HG03159 (cell line): Measurements from ENCODE around the gene KCTD13.
"Not testable (repeated sequence)": the region's sequence is repeated elsewhere in the genome, so short reads cannot be mapped to it uniquely, and the experiment has no call there.

Experiments
- ATAC-seq: cut with Tn5 transposase; IDR thresholded peaks from one replicate; pipeline ENCODE4 v1.9.1; 2021; ENCODE audit warnings: mild to moderate bottlenecking, moderate library complexity; ENCODE audit not compliant: unreplicated experiment

KCTD13 gene

DNA sequence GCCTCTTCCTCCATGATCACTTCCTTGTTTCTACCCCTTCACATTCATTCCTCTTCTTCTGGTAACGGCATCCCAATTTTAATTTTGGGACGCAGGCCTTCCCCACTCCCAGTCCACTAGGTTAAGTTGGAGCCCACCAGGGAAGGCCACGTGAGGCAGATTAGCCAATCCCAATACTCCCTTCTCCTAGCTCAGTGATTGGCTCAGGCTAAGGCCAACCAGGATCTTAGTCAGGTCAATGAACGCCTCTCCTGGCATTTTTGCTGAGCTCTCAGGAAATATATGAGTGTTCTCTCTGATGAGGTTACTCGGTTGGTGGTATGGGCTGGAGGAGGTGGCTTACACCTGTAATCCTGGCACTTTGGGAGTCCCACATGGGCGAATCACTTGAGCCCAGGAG, 42.0 kb downstream of the KCTD13 start:
- ATAC-seq = no peak

DNA sequence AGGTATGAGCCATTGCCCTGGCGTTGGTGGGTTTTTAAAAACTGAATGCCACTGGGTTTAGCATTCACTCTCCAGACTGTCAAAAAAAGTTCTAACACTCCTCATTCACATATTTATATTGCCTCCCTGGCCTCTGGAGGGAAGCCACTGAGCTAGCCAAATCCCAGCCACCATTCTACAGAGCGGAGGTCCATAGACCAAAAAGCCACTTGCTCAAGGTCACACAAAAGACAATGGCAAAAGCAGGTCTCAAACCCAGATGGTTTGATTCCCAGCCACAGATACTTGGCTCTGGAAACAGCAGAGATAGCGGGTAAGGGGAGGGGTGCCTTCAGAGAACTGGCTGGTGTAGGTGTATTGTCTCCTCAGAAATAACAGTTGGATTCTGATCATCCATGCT, 45.0 kb downstream of the KCTD13 start:
- ATAC-seq = no peak

DNA sequence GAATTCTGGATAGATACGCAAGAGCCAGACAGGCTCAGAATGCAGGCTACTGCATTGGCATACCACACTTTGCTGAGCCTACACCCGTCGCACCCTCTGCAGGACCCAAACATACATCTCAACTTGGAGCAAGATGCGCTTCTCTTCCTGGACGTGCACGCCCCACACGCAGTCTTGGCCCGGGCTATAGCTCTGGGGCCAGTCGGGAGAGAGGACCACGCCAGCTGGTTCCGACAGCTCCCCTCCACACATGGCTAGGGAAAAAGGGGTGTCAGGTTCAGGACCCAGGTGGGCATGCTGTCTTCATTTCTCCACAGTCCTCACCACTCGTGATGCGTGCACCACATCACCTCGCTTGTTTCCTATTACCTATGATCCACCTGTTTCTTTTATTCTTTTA, 47.9 kb downstream of the KCTD13 start:
- no peak for ATAC-seq

DNA sequence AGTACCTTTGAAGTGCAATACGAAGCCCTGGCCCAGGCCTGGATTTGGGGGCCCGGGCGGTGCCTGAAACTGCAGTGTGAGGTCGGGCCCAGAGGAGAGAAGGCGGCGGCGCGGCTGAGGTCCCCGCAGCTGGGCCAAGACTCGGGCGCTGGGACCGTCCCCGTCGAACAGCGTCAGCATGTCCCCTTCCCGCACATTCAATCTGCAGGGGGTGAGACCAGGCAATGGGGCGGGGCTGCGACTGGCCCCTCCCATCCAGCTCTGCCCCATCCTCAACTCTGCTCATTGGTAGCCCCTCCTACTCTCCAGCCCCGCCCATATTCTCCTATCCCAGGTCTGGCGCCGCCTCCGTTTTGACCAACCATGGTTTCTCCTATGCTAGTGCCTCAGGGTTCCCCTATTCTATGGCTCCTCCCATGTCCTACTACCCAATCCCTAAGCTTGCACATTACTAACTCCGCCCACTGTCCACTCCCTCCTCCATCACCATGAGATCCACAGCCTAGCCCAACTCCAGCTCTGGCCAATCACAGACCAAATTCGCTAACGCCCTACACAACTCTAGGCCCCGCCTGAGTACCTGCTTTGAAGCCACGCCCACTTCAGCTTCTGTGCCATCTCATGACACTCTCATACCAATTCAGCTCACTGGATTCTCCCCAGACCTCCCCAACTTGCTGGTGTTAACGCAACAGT, 48.6 kb downstream of the KCTD13 start:
- no peak for ATAC-seq

DNA sequence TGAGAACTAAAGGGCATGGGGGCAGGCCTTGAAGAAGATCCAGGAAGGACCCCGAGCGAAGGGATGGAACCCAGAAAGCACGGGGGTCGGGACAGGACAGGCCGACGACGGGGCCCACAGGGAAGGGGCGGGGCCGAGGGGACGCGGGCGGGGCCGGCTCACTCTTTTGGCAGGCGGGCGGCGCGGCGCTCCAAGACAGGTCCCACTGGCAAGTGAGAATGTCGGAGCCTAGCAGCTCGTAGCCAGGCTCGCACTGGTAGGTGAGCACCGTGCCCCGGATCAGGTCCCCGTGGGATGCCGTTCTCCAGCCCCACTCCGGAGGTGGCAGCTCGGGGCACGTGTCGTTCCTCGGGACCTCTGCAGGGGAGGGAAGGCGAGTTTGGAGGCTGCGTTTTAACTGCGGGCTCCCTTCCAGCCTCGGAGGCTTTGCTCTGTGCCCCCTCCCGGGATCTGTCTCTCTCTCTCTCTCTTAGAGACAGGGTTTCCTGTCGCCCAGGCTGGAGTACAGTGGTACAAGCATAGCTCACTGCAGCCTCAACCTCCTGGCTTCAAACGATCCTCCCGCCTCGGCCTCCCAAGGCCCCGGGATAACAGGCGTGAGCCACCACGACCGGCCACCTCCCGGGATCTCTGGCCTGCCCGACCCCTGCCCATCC, 49.3 kb downstream of the KCTD13 start:
- no peak for ATAC-seq

DNA sequence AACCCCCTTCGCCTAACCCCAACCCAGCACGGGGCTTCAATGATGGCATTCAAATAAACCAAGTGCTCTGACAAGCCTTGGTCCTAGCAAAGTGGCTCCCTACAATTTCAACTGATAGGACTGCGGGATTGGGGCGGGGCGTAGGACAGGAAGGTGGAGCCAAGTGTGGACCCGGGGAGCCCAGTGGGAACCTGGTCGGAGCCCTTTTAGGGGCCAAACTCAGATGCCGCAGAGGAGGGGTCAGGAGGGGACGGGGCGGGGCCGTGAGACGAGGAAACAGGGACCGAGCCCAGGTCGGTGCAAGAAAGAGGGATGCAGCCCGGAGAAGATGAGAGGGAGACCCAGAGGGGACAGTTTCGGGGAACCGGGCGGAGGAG, 49.8 kb downstream of the KCTD13 start:
- no peak for ATAC-seq

DNA sequence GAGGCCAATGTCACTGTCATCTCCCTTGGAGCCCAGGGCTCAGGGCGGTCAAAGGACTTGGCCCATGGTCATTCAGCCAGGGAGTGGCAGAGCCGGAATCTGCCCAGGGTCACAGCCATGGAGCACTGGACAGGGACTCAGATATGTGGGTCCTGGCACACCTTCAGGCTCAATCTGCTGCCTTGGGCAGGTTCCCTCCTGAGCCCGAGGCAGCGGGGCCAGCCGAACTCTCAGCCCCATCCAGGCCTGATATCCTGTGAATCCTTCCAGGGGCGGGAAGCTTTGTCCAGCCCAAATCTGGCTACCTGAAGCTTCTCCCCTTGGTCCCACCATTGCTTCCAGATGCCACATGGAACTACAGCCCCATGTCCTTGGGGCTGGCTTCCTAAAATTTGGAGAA, 50.8 kb downstream of the KCTD13 start:
- ATAC-seq = no peak

DNA sequence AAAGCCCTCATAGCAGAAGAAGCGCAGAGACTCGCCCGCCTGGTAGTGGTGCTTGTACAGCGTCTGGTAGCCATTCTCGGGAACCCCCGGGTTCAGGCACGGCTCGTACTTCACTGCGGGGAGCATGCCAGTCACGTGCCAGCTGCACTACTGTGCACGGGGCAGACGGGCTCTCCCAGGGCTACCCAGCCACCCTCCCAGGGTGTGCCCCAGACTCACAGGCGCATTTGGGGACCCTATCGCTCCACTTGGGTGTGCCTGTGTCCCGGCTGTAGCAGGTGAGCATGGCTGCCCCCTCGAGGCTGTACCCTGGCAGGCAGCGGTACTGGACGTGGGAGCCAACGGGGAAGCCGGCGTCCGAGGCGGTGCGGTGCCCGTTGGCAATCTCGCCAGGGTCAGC, 52.7 kb downstream of the KCTD13 start:
- ATAC-seq = no peak

DNA sequence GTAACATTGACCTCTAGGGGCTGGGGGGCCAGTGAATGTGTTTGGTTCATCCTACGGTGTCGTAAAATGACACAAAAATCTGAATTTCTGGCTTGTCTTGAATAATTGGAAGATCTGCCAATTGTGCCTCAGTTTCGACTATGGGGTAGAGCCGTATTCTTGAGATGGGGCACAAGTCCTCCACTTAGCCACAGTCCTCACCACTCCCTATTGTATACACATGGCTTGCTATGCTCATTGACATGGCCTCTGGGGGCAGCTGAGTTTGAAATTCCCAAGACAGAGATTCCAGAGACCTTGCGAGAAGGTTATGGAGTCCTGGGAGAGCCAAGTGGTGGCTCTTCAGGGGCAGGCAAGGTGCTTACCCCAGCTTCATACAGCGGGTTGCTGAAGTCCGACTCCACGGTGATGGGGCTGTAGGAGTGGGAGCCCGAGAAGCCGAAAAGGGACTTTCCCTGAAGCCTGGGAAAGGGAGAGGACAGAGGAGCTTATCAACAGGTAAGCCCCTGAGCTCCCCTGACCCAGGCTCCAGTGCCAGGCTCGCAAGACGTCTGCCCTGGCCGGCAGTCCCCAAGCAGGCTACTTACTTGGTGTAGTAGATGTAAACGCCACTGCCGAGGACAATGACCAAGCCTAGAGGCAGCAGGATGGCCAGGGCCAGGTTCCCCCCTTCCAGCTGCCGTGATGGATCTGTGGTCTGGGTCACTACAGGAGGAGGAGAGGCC, 54.0 kb downstream of the KCTD13 start:
- no peak for ATAC-seq

DNA sequence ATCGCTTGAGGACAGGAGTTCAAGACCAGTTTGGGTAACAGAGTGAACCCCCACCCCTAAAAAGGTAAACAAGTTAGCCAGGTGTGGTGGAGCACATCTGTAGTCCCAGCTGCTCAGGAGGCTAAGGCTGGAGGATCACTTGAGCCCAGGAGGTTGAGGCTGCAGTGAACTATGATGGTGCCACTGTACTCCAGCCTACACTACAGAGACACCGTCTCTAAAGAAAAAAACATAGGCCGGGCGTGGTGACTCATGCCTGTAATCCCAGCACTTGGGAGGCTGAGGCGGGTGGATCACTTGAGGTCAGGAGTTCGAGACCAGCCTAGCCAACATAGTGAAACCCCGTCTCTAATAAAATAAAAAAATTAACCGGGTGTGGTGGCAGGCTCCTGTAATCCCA, 57.0 kb downstream of the KCTD13 start:
- not testable (repeated sequence) for ATAC-seq

DNA sequence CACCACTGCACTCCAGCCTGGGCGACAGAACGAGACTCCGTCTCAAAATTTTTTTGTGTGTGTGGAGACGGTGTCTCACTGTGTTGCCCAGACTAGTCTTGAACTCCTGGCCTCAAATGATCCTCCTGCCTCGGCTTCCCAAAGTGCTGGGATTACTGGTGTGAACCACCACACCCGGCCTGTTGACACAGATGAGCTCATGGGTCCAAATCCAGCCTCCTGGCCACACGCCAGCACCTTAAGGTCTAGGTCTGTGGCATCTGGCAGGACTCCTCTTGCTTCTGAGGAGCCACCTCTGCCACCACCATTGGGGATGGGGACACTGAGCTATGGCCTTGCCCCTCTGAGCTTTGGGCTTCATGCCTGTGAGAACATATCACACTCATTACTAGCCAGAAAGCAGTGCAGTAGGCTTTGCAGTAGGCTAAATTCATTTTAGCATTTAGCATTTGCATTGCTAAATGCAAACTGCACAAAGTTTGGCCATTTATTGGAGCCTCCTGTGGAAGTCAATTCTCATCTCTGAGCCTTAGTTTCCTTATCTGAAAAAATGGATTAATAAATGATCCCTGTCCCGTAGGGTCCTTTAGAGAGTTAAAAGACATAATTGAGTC, 57.5 kb downstream of the KCTD13 start:
- ATAC-seq = no peak

DNA sequence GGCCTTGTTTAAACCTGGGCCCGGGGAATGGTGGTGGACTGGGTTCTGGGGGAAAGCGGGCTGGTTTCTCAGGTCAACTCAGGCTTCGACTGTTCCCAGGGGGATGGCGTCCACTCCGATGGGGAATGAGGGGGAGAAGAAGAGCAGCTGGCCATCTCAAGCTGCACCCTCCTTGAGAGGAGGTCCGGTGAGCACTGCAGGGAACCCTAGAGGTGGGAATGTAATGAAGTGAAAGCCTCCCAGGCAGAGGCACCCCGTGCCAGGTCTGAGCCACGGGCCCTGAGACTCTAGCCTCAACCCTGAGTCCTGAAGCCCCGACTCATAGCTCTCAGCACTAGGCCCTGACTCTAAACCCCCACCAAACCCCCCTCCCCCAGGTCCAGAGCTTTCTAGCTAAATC, 61.8 kb downstream of the KCTD13 start:
- ATAC-seq = no peak

DNA sequence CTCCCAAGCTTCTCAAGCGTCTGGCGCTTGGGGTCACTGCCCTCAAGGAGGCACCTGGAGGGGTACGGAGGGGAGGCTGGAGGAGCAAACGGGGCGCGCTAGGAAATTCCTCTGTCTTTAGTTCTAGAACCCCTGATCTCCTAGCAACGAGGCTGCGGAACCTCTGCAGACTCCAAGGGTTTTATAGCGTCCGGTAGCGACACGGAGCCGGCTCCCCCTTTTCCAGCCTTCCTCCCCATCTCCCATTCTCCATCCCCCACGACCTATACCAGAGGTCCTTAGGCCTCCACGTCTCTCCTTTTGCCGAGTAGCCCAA, 62.4 kb downstream of the KCTD13 start:
- no peak for ATAC-seq

DNA sequence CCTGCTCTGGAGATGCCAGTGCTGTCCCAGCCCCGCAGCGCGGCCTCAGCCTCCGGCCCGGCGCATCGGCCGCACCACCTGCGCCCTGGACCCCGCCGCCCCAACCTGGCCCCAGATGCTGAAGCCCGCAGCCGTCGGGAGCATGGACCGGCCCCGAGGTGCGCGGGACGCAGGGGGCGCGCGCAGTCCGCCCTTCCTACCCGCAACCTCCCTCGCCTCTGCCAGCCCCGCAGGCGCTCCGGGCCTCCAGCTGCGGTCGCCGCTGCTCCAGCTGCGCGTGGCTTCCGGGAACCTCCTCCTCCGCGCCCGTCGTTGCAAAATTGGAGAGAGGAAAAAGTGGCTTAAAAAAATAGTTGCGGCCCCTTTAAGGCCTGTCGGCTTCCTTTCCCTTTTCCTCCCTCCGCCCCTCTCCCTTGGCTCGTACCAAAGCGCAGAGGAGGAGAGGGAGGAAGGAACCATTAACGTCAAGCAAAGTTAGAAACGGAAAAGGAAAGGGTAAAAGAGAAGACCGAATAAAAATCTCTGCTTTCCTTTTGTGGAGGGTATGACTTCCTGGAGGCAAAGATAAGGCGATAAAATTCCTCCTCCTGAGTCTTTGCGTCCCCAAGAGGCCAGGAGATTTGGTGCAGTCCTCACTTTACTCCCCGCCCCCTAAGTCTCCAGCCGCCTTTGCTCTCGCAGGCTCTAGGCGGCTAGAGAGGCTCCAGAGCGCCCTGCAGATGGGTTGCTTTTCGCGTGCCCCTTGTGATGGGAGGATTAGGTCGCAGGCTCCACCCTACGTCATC, 63.0 kb downstream of the KCTD13 start, which contains the start of gene CDIPT:
CDIPT (minus strand) TSS at position 343 of the 785 bp plus-strand sequence. CDS start 369 bp downstream, outside the sequence.
- ATAC-seq = peak; percentile 90

DNA sequence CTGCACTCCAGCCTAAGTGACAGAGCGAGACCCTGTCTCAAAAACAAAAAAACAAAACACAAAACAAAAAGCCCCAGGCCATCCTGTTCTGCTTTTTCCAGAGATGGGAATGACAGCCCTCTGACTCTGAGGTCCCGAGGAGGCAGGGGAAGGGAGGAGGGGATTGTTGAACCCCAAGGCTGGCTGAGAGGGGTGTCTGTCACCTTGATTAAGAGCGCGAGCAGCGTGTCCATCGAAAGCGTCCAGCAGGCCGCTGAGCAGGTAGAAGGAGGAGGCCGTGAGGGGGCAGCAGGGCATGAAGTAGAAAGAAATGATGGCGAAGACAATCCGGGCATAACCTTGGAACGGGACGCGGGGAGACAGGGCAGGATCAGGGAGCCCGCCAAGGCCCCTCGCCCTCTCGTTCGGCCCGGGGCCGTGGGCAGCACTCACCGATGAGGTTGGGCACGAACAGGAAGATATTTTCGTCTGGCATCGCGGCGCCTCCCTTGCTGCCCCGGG, 63.6 kb downstream of the KCTD13 start:
- no peak for ATAC-seq

DNA sequence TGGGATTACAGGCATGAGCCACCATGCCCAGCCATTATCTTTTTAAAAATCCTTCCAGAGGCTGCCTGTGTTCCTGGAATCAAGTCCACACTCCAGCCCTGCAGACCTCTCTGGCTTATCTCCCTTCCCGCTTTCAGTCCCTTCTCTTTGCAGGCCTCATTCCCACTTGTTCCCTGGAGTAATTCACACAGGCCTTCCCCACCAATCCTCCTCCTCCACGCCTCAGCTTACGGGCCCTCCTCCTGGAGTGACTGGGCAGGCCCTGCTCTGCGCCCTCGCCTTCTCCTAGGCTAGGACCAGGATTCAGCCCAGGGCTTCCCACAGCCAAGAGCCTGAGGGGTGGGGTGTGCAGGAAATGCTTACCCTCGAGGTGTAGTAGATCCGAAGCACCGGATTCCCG, 65.8 kb downstream of the KCTD13 start:
- ATAC-seq = no peak

DNA sequence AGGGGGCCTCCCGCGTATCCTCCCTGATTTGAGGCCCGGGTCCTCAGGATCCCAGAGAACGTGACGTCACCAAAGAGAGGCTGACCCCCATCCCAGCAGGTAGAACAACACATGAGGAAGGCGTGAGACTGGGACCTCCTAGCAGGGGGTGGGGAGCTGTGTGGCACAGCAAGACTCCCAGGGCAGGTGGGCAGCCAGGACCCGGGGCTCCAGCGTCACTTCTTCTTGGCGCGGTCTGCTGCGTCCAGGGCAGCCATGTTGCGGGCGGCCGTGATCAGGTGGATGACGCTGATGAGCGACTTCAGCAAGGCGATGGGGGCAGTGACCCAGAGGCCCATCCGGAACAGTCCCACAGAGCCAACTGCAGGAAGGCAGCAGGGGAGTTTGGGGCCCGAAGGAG, 67.1 kb downstream of the KCTD13 start:
- no peak for ATAC-seq

DNA sequence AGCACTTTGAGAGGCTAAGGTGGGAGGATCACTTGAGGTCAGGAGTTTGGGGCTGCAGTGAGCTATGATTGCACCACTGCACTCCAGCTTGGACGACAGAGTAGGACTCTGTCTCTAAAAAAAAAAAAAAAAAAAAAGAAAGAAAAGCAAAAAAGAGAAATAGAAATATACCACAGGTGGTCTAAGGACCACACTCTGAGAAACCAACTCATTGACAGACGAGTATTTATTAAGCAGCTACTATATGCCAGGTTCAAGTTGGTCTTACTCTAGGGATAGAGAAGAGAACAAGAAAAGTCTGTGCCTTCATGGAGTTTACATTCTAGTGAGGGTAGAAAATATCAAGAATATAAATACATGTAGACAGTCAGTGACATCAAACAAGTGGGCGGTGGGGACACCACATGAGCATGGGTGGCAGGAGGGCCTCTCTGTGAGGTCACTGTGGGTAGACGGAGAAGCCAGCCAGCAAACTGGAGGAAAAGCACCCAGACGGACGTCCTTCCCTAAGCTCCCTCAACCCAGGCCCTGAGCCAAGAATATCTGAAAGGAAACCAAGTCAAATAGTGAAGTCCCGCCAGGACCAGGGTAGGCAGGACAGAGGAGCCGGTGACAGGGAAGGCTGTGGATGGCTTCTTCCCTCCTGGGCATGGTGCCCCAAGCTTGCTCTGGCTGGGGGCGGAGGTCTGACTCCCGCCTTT, 67.7 kb downstream of the KCTD13 start:
- no peak for ATAC-seq

DNA sequence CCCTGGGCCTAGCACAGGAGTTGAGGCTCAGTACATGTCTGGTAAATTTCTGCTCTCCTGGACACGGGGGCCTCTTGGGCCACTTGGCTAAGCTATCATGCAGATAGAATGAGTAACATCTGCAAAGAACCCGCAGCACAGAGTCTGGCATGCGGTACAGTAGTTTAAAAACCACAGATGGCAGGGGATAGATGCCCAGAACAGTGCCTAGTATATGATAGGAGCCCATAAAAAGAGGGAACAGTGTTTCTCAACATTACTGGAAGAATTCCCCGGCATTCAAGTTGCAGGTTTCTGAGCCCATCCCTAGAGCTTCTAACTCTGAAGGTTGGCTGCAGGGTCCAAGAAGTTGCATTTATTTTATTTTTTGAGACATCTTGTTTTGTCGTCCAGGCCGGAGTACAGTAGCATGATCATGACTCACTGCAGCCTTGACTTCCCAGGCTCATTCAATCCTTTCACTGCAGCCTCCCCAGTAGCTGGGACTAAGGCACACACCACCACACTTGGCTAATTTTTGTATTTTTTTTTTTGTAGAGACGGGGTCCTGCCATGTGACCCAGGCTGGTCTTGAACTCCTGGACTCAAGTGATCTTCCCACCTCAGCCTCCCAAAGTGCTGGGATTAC, 68.8 kb downstream of the KCTD13 start:
- no peak for ATAC-seq
